Measurements from ENCODE around the gene RTF1. TPM values are rescaled to one million over a fixed set of nuclear protein-coding genes. Genes with fewer than 3 reads are reported as not detected.
"Not testable (repeated sequence)": the region's sequence is repeated elsewhere in the genome, so short reads cannot be mapped to it uniquely, and the experiment has no call there.

RTF1 gene
- total and polyA plus RNA-seq, 2 experiments from 2014 or later, result 39.7 to 89.1 TPM

DNA sequence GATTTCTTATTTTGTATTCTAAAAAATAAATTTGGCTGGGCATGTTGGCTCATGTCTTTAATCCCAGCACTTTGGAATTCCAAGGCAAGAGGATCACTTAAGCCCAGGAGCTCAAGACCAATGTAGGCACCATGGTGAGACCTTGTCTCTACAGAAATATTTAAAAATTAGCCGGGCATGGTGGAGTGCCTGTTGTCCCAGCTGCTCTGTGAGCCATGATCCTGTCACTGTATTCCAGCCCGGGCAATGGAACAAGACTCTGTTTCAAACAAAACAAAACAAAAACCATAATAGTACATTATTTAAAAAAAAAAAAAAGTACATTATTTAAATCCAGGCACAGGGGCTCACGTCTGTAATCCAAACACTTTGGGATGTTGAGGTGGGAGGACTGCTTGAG lies 5.5 kb upstream of the RTF1 start:
- no peak overlapping the region for H3K27ac ChIP-seq
- no peaks in the 10 kb centered on the region for H3K36me3 ChIP-seq
- H3K9me3 ChIP-seq (ENCODE audit: low read depth), result no peaks in the 10 kb centered on the region
- H3K4me1 ChIP-seq (ENCODE audit: low read depth), result no peaks in the 10 kb centered on the region
- no peaks in the 10 kb centered on the region for H3K27me3 ChIP-seq
- TF ChIP-seq, protein P1, sequence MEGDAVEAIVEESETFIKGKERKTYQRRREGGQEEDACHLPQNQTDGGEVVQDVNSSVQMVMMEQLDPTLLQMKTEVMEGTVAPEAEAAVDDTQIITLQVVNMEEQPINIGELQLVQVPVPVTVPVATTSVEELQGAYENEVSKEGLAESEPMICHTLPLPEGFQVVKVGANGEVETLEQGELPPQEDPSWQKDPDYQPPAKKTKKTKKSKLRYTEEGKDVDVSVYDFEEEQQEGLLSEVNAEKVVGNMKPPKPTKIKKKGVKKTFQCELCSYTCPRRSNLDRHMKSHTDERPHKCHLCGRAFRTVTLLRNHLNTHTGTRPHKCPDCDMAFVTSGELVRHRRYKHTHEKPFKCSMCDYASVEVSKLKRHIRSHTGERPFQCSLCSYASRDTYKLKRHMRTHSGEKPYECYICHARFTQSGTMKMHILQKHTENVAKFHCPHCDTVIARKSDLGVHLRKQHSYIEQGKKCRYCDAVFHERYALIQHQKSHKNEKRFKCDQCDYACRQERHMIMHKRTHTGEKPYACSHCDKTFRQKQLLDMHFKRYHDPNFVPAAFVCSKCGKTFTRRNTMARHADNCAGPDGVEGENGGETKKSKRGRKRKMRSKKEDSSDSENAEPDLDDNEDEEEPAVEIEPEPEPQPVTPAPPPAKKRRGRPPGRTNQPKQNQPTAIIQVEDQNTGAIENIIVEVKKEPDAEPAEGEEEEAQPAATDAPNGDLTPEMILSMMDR (IDR thresholded peaks at IDR 0.05; ENCODE audit: low read depth, low read length), result no peak
- no peak for DNase-seq (ENCODE audit: low read depth in 1 of 2, low spot score in 1 of 2)
- no peak overlapping the region for H3K4me3 ChIP-seq

DNA sequence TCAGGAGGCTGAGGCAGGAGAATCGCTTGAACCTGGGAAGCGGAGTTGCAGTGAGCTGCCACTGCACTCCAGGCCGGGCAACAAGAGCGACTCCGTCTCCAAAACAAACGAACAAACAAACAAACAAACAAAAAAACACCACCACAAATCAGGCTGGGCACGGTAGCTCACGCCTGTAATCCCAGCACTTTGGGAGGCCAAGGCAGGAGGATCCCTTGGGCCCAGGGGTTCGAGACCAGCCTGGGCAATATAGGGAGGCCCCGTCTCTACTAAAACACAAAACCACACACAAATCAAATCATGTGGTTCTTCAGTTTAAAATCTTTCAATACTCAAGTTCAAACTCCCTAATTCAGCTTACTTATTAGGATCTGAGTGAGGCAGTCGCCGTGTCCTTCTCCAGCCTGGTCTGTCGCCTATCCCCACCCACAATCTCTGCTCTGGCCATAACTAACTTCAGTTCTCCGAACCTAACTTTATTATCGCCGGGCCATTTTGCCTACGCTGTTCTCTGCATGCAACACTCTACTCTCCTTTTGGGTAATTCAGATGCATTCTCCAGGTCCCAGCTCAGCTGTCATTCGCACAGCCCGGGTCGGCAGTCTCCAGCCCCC lies 660 bp upstream of the RTF1 start:
- DNase-seq (ENCODE audit: low read depth in 1 of 2, low spot score in 1 of 2), result no peak
- Histone ChIP-seq H3K4me3 (peak overlapping the region; percentile 81), H3K36me3 (no peaks in the 10 kb centered on the region), H3K27me3 (no peaks in the 10 kb centered on the region), H3K4me1 (ENCODE audit: low read depth) (peaks cover 3% of the 10 kb centered on the region), H3K9me3 (ENCODE audit: low read depth) (no peaks in the 10 kb centered on the region), H3K27ac (peak overlapping the region; percentile 89)
- TF ChIP-seq, protein P1 (IDR thresholded peaks at IDR 0.05; ENCODE audit: low read depth, low read length), result no peak

DNA sequence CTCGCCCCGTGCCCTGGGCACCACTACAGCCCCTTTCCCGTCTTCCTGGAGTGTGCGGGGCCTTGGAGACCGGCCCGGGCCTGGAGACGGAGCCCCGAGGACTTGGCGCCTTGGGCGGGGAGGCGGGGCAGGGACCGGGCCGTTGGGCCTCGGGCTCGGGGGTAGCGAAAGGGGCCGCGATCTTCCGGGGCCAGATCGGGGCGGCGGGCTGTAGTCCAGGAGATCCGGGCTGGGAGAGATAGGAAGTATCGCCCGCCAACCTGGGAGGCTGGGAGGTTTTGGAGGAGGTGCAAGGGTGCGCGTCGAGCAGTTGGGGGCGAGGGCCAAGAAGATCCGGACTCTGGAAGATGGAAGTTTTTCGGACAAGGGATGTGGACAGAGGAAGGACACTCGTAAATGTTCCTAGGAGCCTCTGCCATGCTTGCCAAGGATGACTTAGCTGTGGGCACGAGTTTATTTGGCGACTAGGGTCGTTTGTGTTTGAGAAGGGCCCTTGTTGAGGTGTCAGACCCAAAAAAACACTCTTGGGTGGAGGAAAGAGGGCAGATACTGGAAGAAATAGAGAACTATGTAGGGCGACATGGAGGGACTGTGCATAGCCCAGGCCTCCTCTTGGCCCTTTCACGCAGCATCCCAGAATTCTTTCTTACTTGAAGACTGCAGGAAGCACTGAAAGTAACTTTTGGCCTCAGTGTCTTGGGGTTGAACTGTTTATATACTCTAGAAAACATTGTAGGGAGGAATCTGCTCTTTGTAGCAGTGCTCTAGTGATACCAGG lies 712 bp downstream of the RTF1 start:
- TF ChIP-seq, protein P1 (IDR thresholded peaks at IDR 0.05; ENCODE audit: low read depth, low read length), result no peak
- Histone ChIP-seq H3K4me1 (ENCODE audit: low read depth) (peaks cover 3% of the 10 kb centered on the region), H3K27ac (peak overlapping the region; percentile 89)

DNA sequence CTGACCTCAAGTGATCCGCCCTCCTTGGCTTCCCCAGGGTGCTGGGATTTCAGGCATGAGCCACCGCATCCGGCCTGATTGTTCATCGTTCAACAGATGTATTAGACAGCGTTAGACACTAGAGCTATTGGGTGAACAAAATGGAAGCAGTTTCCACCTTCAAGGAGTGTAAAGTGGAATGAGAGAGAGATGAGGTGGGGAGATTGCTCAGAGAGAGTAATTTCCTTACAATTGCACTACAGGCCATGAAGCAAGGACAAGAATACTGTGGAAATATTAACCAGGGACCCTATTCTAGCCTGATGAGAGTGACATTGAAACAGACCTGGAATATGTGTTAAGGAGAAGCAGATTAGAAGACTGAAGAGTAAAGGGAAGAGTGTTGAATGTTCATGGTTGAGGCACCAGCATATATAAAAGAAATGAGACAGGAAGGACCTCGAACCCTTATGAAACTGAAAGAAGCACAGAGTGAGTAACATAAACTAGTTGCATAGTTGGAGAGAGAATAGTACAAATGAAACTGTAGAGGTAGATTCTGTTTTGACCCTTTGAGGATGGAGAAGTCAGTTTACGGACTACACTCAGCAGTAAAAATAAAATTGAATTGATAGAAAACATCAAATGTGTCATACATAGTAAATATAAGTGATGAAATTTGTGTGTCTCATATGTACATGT lies 7.2 kb downstream of the RTF1 start:
- no peak overlapping the region for H3K27ac ChIP-seq
- H3K4me3 ChIP-seq, result no peak overlapping the region
- H3K36me3 ChIP-seq, result no peaks in the 10 kb centered on the region
- H3K4me1 ChIP-seq (ENCODE audit: low read depth), result no peaks in the 10 kb centered on the region
- no peaks in the 10 kb centered on the region for H3K27me3 ChIP-seq
- TF ChIP-seq, protein P1 (IDR thresholded peaks at IDR 0.05; ENCODE audit: low read depth, low read length), result no peak
- DNase-seq (ENCODE audit: low read depth in 1 of 2, low spot score in 1 of 2), result no peak
- no peaks in the 10 kb centered on the region for H3K9me3 ChIP-seq (ENCODE audit: low read depth)

More for the DNA sequence above, 712 bp downstream of the RTF1 start:
- Histone ChIP-seq H3K4me3 (peak overlapping the region; percentile 81), H3K36me3 (no peaks in the 10 kb centered on the region), H3K9me3 (ENCODE audit: low read depth) (no peaks in the 10 kb centered on the region), H3K27me3 (no peaks in the 10 kb centered on the region)
- DNase-seq (ENCODE audit: low read depth in 1 of 2, low spot score in 1 of 2), result peak; percentile 16 to 40

DNA sequence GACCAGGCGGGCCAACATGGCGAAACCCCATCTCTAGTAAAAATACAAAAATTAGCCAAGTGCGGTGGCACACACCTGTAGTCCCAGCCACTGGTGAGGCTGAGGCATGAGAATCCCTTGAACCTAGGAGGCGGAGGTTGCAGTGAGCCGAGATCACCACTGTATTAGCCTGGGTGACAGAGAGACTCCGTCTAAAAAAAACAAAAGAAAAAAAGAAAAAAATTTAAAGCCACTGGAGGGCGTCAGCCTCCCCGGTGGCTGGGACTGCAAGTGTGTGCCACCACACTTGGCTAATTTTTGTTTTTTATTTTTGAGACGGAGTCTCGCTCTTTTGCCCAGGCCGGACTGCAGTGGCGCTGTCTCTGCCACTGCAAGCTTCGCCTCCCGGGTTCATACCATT lies 7.9 kb downstream of the RTF1 start:
- TF ChIP-seq, protein P1 (IDR thresholded peaks at IDR 0.05; ENCODE audit: low read depth, low read length), result no peak
- H3K36me3 ChIP-seq, result no peaks in the 10 kb centered on the region
- H3K27ac ChIP-seq, result no peak overlapping the region
- H3K4me1 ChIP-seq (ENCODE audit: low read depth), result no peaks in the 10 kb centered on the region
- no peaks in the 10 kb centered on the region for H3K27me3 ChIP-seq
- no peak for DNase-seq (ENCODE audit: low read depth in 1 of 2, low spot score in 1 of 2)
- H3K9me3 ChIP-seq (ENCODE audit: low read depth), result no peaks in the 10 kb centered on the region
- no peak overlapping the region for H3K4me3 ChIP-seq

DNA sequence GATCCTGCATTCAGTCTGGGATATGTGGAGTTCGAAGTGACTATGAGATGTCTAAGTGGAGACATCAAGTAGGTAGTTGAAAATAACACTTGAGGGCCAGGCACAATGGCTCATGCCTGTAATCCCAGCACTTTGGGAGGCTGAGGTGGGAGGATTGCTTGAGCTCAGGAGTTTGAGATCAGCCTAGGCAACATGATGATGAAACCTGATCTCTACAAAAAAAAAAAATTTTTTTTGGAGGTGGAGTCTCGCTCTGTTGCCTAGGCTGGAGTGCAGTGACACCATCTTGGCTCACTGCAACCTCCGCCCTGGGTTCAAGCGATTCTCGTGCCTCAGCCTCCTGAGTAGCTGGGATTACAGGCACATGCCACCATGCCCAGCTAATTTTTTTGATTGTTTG lies 9.0 kb downstream of the RTF1 start:
- not testable (repeated sequence) for DNase-seq (ENCODE audit: low read depth in 1 of 2, low spot score in 1 of 2); H3K4me1 ChIP-seq (ENCODE audit: low read depth); H3K9me3 ChIP-seq (ENCODE audit: low read depth); H3K27ac ChIP-seq; H3K27me3 ChIP-seq; H3K4me3 ChIP-seq; H3K36me3 ChIP-seq
